Measurements from ENCODE around the gene CMTM8.

Gene CMTM8

DNA sequence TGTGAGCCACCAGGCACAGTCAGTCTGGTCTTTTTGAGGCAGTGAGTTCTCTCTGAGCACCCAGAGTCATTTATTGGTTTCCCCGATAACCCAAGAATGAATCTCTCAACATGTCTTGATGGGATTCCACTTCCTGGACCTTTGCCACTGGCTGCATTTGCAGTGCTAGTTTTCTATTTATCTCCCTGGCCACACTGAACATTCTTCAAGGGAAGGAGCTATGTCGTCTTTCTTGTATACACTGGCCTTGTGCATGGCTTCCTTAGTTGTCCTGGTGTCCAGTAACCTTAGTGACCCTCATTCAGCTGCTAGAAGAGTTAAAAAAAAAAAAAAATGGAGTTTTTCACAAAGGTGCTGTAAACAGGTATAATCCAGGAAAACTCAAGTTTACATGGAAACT lies 88.3 kb downstream of the CMTM8 start:
- no peak overlapping the region for H2AFZ ChIP-seq (ENCODE audit: low read length)
- no peaks in the 10 kb centered on the region for H3K9me3 ChIP-seq (replicated peaks in 1 of 2; ENCODE audit: control insufficient read depth in 2 of 2, insufficient read depth in 1 of 2, low read depth in 1 of 2, low read length in 2 of 2)
- DNase-seq (ENCODE audit: low spot score): no peak
- peaks cover 23% of the 10 kb centered on the region in 2 donors for H3K4me1 ChIP-seq (ENCODE audit: control insufficient read depth in 2 of 2, insufficient read depth in 1 of 2, low read depth in 1 of 2, low read length in 2 of 2)
- no peak overlapping the region for H3K23ac ChIP-seq (ENCODE audit: low read depth, low read length, poor library complexity)
- H4K8ac ChIP-seq (ENCODE audit: low read depth, low read length): no peak overlapping the region
- H3K79me1 ChIP-seq (ENCODE audit: low read depth, low read length): no peaks in the 10 kb centered on the region
- no peak overlapping the region for H2BK5ac ChIP-seq (ENCODE audit: low read length)
- H3K14ac ChIP-seq (ENCODE audit: low read length): no peak overlapping the region
- H3K4me3 ChIP-seq (ENCODE audit: low read length in 2 of 2): no peak overlapping the region
- WGBS, 2 donors (ENCODE audit: extremely low coverage in 2 of 2, insufficient read length in 2 of 2, insufficient replicate concordance in 1 of 2): no CpG with 5 or more reads among the region's 2 CpGs
- H3K4me2 ChIP-seq (ENCODE audit: insufficient read depth, low read length, poor library complexity, severe bottlenecking): no peak overlapping the region
- no peak overlapping the region for H4K91ac ChIP-seq (ENCODE audit: low read depth, low read length, poor library complexity)
- no peak overlapping the region for H3K9ac ChIP-seq (ENCODE audit: low read depth, low read length, poor library complexity)
- no peaks in the 10 kb centered on the region for H3K36me3 ChIP-seq (replicated peaks in 1 of 2; ENCODE audit: control insufficient read depth in 2 of 2, insufficient read depth in 2 of 2, low read length in 2 of 2)
- H3K27ac ChIP-seq (replicated peaks; ENCODE audit: low read length): no peak overlapping the region
- H3K18ac ChIP-seq (ENCODE audit: low read length): no peak overlapping the region
- no peak overlapping the region for H3K4ac ChIP-seq (ENCODE audit: low read length)
- no peak overlapping the region for H2AK5ac ChIP-seq (ENCODE audit: low read depth, low read length)
- H2BK15ac ChIP-seq (ENCODE audit: low read length): no peak overlapping the region
- H3K27me3 ChIP-seq (ENCODE audit: control insufficient read depth in 3 of 3, insufficient read depth in 3 of 3, low read depth in 1 of 3, low read length in 3 of 3): no peaks in the 10 kb centered on the region
- no peak overlapping the region for H2BK120ac ChIP-seq (ENCODE audit: low read depth, low read length)
- H2BK12ac ChIP-seq (ENCODE audit: low read length): no peak overlapping the region

DNA sequence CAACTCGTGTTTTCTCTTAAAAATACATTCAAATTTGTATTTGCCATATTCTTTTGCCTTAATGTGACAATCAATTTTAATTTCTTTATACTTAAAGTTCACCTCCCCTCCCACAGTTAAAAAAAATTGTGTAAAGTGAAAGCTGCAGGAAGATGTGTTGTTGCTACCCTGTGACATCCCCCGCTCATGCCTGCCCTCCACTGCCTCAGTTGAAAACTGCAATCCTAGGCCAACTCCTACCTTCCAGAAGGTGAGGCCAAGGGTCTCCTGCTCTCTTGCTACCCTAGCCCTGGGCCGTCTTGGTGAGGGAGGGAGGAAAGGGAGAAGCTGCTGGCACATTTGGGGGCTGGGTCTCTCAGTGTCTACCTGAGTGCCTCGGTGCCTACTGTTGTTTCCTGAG lies 96.2 kb downstream of the CMTM8 start:
- no peak overlapping the region for H2BK5ac ChIP-seq (ENCODE audit: low read length)
- H3K4me1 ChIP-seq (ENCODE audit: control insufficient read depth in 2 of 2, insufficient read depth in 1 of 2, low read depth in 1 of 2, low read length in 2 of 2): peaks cover 4 to 6% of the 10 kb centered on the region in 2 donors
- no peak overlapping the region for H4K91ac ChIP-seq (ENCODE audit: low read depth, low read length, poor library complexity)
- peak overlapping the region; percentile 29 for H2BK15ac ChIP-seq (ENCODE audit: low read length)
- WGBS, 2 donors (ENCODE audit: extremely low coverage in 2 of 2, insufficient read length in 2 of 2, insufficient replicate concordance in 1 of 2): no CpG with 5 or more reads among the region's 4 CpGs
- H3K4ac ChIP-seq (ENCODE audit: low read length): no peak overlapping the region
- no peak overlapping the region for H3K4me3 ChIP-seq (ENCODE audit: low read length in 2 of 2)
- H3K14ac ChIP-seq (ENCODE audit: low read length): no peak overlapping the region
- no peak overlapping the region for H2BK12ac ChIP-seq (ENCODE audit: low read length)
- H2AFZ ChIP-seq (ENCODE audit: low read length): no peak overlapping the region
- H3K79me1 ChIP-seq (ENCODE audit: low read depth, low read length): no peaks in the 10 kb centered on the region
- H3K23ac ChIP-seq (ENCODE audit: low read depth, low read length, poor library complexity): no peak overlapping the region
- H3K4me2 ChIP-seq (ENCODE audit: insufficient read depth, low read length, poor library complexity, severe bottlenecking): no peak overlapping the region
- H3K27ac ChIP-seq (replicated peaks; ENCODE audit: low read length): no peak overlapping the region
- no peak overlapping the region for H2BK120ac ChIP-seq (ENCODE audit: low read depth, low read length)
- H4K8ac ChIP-seq (ENCODE audit: low read depth, low read length): no peak overlapping the region
- no peak overlapping the region for H2AK5ac ChIP-seq (ENCODE audit: low read depth, low read length)
- H3K9me3 ChIP-seq (replicated peaks in 1 of 2; ENCODE audit: control insufficient read depth in 2 of 2, insufficient read depth in 1 of 2, low read depth in 1 of 2, low read length in 2 of 2): peaks cover 0 to 2% of the 10 kb centered on the region in 2 donors
- no peaks in the 10 kb centered on the region for H3K27me3 ChIP-seq (ENCODE audit: control insufficient read depth in 3 of 3, insufficient read depth in 3 of 3, low read depth in 1 of 3, low read length in 3 of 3)
- no peak for DNase-seq (ENCODE audit: low spot score)
- no peaks in the 10 kb centered on the region for H3K36me3 ChIP-seq (replicated peaks in 1 of 2; ENCODE audit: control insufficient read depth in 2 of 2, insufficient read depth in 2 of 2, low read length in 2 of 2)
- no peak overlapping the region for H3K9ac ChIP-seq (ENCODE audit: low read depth, low read length, poor library complexity)
- H3K18ac ChIP-seq (ENCODE audit: low read length): peak overlapping the region; percentile 52

DNA sequence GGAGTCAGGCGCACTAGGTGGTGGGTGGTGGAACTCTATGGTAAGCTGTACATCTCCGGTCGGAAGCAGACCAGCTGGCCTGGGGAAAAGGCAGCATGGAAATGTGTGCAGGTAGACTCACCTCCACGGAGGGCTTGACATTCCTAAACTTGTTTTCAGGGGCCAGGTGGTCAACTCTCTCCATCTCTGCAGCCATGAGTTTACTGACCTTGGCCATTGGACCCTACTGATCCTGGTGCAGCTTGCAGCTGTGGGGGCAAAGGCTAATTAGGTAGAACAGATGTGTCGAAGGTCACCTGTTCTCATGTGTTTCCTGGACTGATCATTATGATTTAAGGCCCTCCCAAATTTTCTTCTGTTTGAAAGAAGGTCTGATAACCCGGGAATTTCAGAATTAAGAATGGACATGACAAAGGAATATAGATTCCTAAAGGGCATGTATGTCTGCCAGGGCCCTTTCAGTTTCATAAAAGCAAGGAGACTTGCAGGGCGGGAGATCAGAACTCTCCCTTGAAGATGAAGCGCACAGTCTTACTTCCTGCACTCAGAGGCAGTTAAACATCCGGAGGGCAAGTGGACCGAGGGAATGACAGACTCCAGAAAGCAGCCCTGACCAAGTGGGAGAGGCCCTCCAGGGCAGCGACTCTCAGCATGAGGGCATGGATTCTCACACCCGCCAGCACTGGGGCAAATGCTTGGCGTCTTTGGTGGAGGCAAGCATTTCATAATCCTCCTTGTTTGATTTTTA lies 97.1 kb downstream of the CMTM8 start:
- peak overlapping the region; percentile 85 for H2BK12ac ChIP-seq (ENCODE audit: low read length)
- H3K36me3 ChIP-seq (replicated peaks in 1 of 2; ENCODE audit: control insufficient read depth in 2 of 2, insufficient read depth in 2 of 2, low read length in 2 of 2): no peaks in the 10 kb centered on the region
- DNase-seq (ENCODE audit: low spot score): no peak
- no peak overlapping the region for H3K9ac ChIP-seq (ENCODE audit: low read depth, low read length, poor library complexity)
- no peak overlapping the region for H3K14ac ChIP-seq (ENCODE audit: low read length)
- H2BK15ac ChIP-seq (ENCODE audit: low read length): peak overlapping the region; percentile 29
- H2BK5ac ChIP-seq (ENCODE audit: low read length): no peak overlapping the region
- H3K4me3 ChIP-seq (ENCODE audit: low read length in 2 of 2): no peak overlapping the region
- H2BK120ac ChIP-seq (ENCODE audit: low read depth, low read length): no peak overlapping the region
- peaks cover 0 to 2% of the 10 kb centered on the region in 2 donors for H3K9me3 ChIP-seq (replicated peaks in 1 of 2; ENCODE audit: control insufficient read depth in 2 of 2, insufficient read depth in 1 of 2, low read depth in 1 of 2, low read length in 2 of 2)
- no peak overlapping the region for H4K8ac ChIP-seq (ENCODE audit: low read depth, low read length)
- WGBS, 2 donors (ENCODE audit: extremely low coverage in 2 of 2, insufficient read length in 2 of 2, insufficient replicate concordance in 1 of 2): no CpG with 5 or more reads among the region's 13 CpGs
- H3K27ac ChIP-seq (replicated peaks; ENCODE audit: low read length): no peak overlapping the region
- no peak overlapping the region for H3K18ac ChIP-seq (ENCODE audit: low read length)
- no peak overlapping the region for H2AK5ac ChIP-seq (ENCODE audit: low read depth, low read length)
- no peak overlapping the region for H3K4ac ChIP-seq (ENCODE audit: low read length)
- no peak overlapping the region for H3K23ac ChIP-seq (ENCODE audit: low read depth, low read length, poor library complexity)
- no peaks in the 10 kb centered on the region for H3K79me1 ChIP-seq (ENCODE audit: low read depth, low read length)
- no peak overlapping the region for H2AFZ ChIP-seq (ENCODE audit: low read length)
- H4K91ac ChIP-seq (ENCODE audit: low read depth, low read length, poor library complexity): no peak overlapping the region
- no peaks in the 10 kb centered on the region for H3K27me3 ChIP-seq (ENCODE audit: control insufficient read depth in 3 of 3, insufficient read depth in 3 of 3, low read depth in 1 of 3, low read length in 3 of 3)
- no peak overlapping the region for H3K4me2 ChIP-seq (ENCODE audit: insufficient read depth, low read length, poor library complexity, severe bottlenecking)
- peaks cover 4 to 6% of the 10 kb centered on the region in 2 donors for H3K4me1 ChIP-seq (ENCODE audit: control insufficient read depth in 2 of 2, insufficient read depth in 1 of 2, low read depth in 1 of 2, low read length in 2 of 2)

DNA sequence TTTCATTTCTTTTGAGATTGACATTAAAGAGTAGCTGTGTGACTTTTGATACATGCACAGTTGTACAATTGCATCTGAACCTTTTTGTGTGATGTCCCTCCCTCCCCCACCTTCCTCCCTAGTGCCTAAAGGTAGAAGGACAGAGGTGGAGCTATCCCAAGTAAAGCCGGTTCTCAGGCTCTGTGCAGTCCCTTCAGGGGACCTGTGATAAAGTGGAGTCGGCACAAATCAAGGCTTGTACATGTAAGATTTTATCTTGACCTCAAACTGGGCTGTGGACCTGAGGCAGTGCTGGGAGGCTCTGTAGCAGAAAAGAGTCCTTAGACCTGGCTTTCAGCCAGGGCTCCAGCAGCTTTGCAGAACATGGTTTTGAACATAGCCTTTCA lies 97.6 kb downstream of the CMTM8 start:
- no peak overlapping the region for H3K4me2 ChIP-seq (ENCODE audit: insufficient read depth, low read length, poor library complexity, severe bottlenecking)
- H4K8ac ChIP-seq (ENCODE audit: low read depth, low read length): no peak overlapping the region
- no peak for DNase-seq (ENCODE audit: low spot score)
- H3K4me3 ChIP-seq (ENCODE audit: low read length in 2 of 2): no peak overlapping the region
- no peak overlapping the region for H3K4ac ChIP-seq (ENCODE audit: low read length)
- no peak overlapping the region for H2BK12ac ChIP-seq (ENCODE audit: low read length)
- H3K27ac ChIP-seq (replicated peaks; ENCODE audit: low read length): no peak overlapping the region
- H2AK5ac ChIP-seq (ENCODE audit: low read depth, low read length): no peak overlapping the region
- H3K27me3 ChIP-seq (ENCODE audit: control insufficient read depth in 3 of 3, insufficient read depth in 3 of 3, low read depth in 1 of 3, low read length in 3 of 3): no peaks in the 10 kb centered on the region
- peaks cover 0 to 2% of the 10 kb centered on the region in 2 donors for H3K9me3 ChIP-seq (replicated peaks in 1 of 2; ENCODE audit: control insufficient read depth in 2 of 2, insufficient read depth in 1 of 2, low read depth in 1 of 2, low read length in 2 of 2)
- H3K18ac ChIP-seq (ENCODE audit: low read length): no peak overlapping the region
- H4K91ac ChIP-seq (ENCODE audit: low read depth, low read length, poor library complexity): no peak overlapping the region
- H2AFZ ChIP-seq (ENCODE audit: low read length): no peak overlapping the region
- H3K79me1 ChIP-seq (ENCODE audit: low read depth, low read length): no peaks in the 10 kb centered on the region
- H3K36me3 ChIP-seq (replicated peaks in 1 of 2; ENCODE audit: control insufficient read depth in 2 of 2, insufficient read depth in 2 of 2, low read length in 2 of 2): no peaks in the 10 kb centered on the region
- no peak overlapping the region for H3K23ac ChIP-seq (ENCODE audit: low read depth, low read length, poor library complexity)
- H3K9ac ChIP-seq (ENCODE audit: low read depth, low read length, poor library complexity): no peak overlapping the region
- H3K14ac ChIP-seq (ENCODE audit: low read length): no peak overlapping the region
- no peak overlapping the region for H2BK120ac ChIP-seq (ENCODE audit: low read depth, low read length)
- peaks cover 4 to 6% of the 10 kb centered on the region in 2 donors for H3K4me1 ChIP-seq (ENCODE audit: control insufficient read depth in 2 of 2, insufficient read depth in 1 of 2, low read depth in 1 of 2, low read length in 2 of 2)
- H2BK5ac ChIP-seq (ENCODE audit: low read length): no peak overlapping the region
- no CpG with 5 or more reads among the region's 2 CpGs for WGBS, 2 donors (ENCODE audit: extremely low coverage in 2 of 2, insufficient read length in 2 of 2, insufficient replicate concordance in 1 of 2)
- no peak overlapping the region for H2BK15ac ChIP-seq (ENCODE audit: low read length)
